GM23248 (cell line): Measurements from ENCODE around the gene TOR1AIP2. TPM values are rescaled to one million over a fixed set of nuclear protein-coding genes. Genes with fewer than 3 reads are reported as not detected.

ENCODE experiments used
- DNase-seq: peaks from one replicate; pipeline ENCODE4 v3.0.0-alpha.2; 2015
- H2AFZ ChIP-seq: fragments of 200-600 bp; sonication (generic); 2 replicates; pipeline ENCODE4 v1.6.1; 2016; ENCODE audit warnings: antibody characterized with exemption
- H3F3A ChIP-seq: fragments of 200-600 bp; sonication (generic); 2 replicates; pipeline ENCODE4 v1.6.1; 2016; ENCODE audit warnings: mild to moderate bottlenecking, antibody characterized with exemption, mixed run types; ENCODE audit not compliant: insufficient read depth
- H3K27ac ChIP-seq: fragments of 200-600 bp; sonication (generic); 2 replicates; pipeline ENCODE4 v1.5.1; 2016; ENCODE audit warnings: mild to moderate bottlenecking
- H3K27me3 ChIP-seq: fragments of 200-600 bp; sonication (generic); replicated peaks from 2 replicates; pipeline ENCODE4 v1.6.1; 2016; ENCODE audit warnings: mild to moderate bottlenecking; ENCODE audit not compliant: insufficient read depth
- H3K36me3 ChIP-seq: fragments of 200-600 bp; sonication (generic); 2 replicates; pipeline ENCODE4 v1.6.1; 2016; ENCODE audit warnings: low read depth, mild to moderate bottlenecking
- H3K4me1 ChIP-seq: fragments of 200-600 bp; sonication (generic); 2 replicates; pipeline ENCODE4 v1.6.1; 2016; ENCODE audit warnings: mild to moderate bottlenecking; ENCODE audit not compliant: insufficient read depth
- H3K4me2 ChIP-seq: fragments of 200-600 bp; sonication (generic); one replicate; pipeline ENCODE4 v1.6.1; 2016; ENCODE audit warnings: mild to moderate bottlenecking; ENCODE audit not compliant: unreplicated experiment
- H3K4me3 ChIP-seq: fragments of 200-600 bp; sonication (generic); 2 replicates; pipeline ENCODE4 v1.5.1; 2016; ENCODE audit warnings: mild to moderate bottlenecking
- H3K79me2 ChIP-seq: fragments of 200-600 bp; sonication (generic); 2 replicates; pipeline ENCODE4 v1.6.1; 2016; ENCODE audit warnings: mild to moderate bottlenecking; ENCODE audit not compliant: insufficient read depth
- H3K9ac ChIP-seq: fragments of 200-600 bp; sonication (generic); 2 replicates; pipeline ENCODE4 v1.6.1; 2016; ENCODE audit warnings: mild to moderate bottlenecking
- H3K9me2 ChIP-seq: fragments of 200-600 bp; sonication (generic); 2 replicates; pipeline ENCODE4 v1.6.1; 2016; ENCODE audit warnings: mixed run types, mild to moderate bottlenecking, moderate library complexity; ENCODE audit not compliant: insufficient read depth
- H3K9me3 ChIP-seq: fragments of 200-600 bp; sonication (generic); one replicate; pipeline ENCODE4 v1.6.1; 2017; ENCODE audit warnings: low read depth
- H4K20me1 ChIP-seq: fragments of 200-600 bp; sonication (generic); 2 replicates; pipeline ENCODE4 v1.6.0; 2016; ENCODE audit not compliant: insufficient read depth
- EZH2 ChIP-seq: fragments of 200-600 bp; sonication (generic); IDR thresholded peaks from 2 replicates; pipeline ENCODE4 v1.6.1; 2018; ENCODE audit warnings: antibody characterized with exemption, mild to moderate bottlenecking; ENCODE audit not compliant: insufficient read depth, poor library complexity, severe bottlenecking
- EZH2phosphoT487 ChIP-seq: fragments of 200-600 bp; sonication (generic); IDR thresholded peaks from 2 replicates; pipeline ENCODE4 v1.6.1; 2018; ENCODE audit warnings: antibody characterized with exemption, moderate library complexity, mild to moderate bottlenecking, low read depth; ENCODE audit not compliant: insufficient read depth
- WGBS, 2 experiments: methylation state at CpG; one replicate each; pipeline ENCODE4 v1.1.6; 2015 to 2017; ENCODE audit warnings: low lambda C conversion rate in 2 of 2, low coverage in 1 of 2; ENCODE audit errors: missing lambda C conversion rate in 2 of 2; 5-methylcytosine and 5-hydroxymethylcytosine counted together
- in situ Hi-C: fragments of 300-500 bp; cut with MboI; formaldehyde crosslinking; loops from 2 replicates; pipeline ENCODE4 v1.15.0; 2020
- polyA plus RNA-seq: library from polyadenylated mRNA; unstranded; fragments of >200 nt; fragmentation: Nextera tagmentation; extraction: Ambion mirVana; gene quantifications from 2 replicates; pipeline ENCODE4 v1.2.1, GENCODE V29; 2016
- total RNA-seq: library from RNA; depleted of rRNA; stranded (reverse); fragments of >200 nt; shearing (Covaris generic); gene quantifications from 2 replicates; pipeline ENCODE4 v1.2.3, GENCODE V29; 2014; rRNA removed

Gene TOR1AIP2
- total RNA-seq: 97.1 and 113 TPM in 2 replicates
- polyA plus RNA-seq: 37.2 and 38.5 TPM in 2 replicates

DNA sequence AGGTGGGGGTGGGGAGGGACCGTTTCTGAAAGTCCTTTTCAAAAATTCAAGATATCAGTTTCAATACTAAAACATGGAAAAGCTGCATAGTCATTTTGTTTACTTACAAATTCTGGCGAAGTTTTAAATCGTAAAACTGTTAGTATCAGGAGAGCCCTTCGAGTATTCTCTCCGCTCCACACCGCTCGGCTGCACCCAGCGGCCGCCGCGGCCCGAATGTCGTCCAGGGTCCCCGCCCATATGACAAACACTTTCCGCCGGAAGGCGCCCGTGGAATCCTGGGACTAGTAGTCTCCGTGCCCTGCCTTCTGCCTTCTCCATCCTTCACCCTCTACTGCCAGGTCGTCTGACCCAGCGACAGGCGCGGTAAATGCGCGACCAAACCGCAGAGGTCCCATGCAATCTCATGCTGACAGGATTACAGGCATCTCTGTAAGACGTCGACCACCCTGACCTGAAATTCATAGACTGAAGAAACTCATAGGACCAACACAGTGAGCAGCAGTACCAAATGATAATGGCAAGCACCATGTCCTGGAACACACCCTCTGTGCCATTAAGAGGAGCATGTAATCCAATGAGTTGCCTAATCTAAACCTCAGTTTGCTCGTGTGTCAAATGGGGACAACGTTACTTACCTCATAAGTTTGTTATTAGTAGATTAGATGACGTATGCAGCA, at the start of gene TOR1AIP2:
TSS of gene TOR1AIP2 (minus strand) at position 218 of the 680 bp plus-strand sequence. CDS start 25,138 bp downstream, outside the sequence.
- H4K20me1 ChIP-seq: peaks cover 4% of the 10 kb centered on the region; the same call in 1 of the 2 replicates

DNA sequence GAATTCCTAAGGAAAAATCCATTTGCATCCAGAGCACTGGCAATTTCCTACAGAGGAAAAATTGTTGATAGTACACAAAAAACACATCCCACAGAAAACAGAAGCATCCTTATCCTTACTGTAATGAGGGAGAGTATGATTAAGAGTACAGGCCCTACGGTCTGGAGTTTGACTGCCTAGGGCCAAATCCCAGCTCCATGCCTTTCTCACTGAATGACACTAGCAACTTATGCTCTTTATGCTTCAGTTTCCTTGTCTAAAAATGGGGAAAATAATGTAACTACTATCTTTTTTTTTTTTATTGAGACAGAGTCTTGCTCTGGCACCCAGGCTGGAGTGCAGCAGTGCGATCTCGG, 49.2 kb upstream of the TOR1AIP2 start:
- 89 to 91% methylated on average over 3 of the region's 3 CpGs for WGBS, 2 experiments
- peak overlapping the region; percentile 45; the same call in 1 of the 2 replicates for H3K9ac ChIP-seq
- H3K79me2 ChIP-seq: no peaks in the 10 kb centered on the region
- H4K20me1 ChIP-seq: no peaks in the 10 kb centered on the region
- DNase-seq: no peak
- in situ Hi-C loops: no loop called here
- peaks cover 16% of the 10 kb centered on the region for H3K4me1 ChIP-seq
- H3K27ac ChIP-seq: peak overlapping the region; percentile 62
- peak overlapping the region; percentile 37; the same call in 1 of the 2 replicates for H2AFZ ChIP-seq
- H3K36me3 ChIP-seq: no peaks in the 10 kb centered on the region
- no peaks in the 10 kb centered on the region for H3K9me2 ChIP-seq
- no peak overlapping the region for H3K4me2 ChIP-seq
- H3K4me3 ChIP-seq: no peak overlapping the region
- peaks cover 22% of the 10 kb centered on the region for H3F3A ChIP-seq
- TF ChIP-seq EZH2phosphoT487 (no peak), EZH2 (no peak)
- no peaks in the 10 kb centered on the region for H3K9me3 ChIP-seq
- H3K27me3 ChIP-seq: no peaks in the 10 kb centered on the region

More for the DNA sequence above, at the start of gene TOR1AIP2:
- Histone ChIP-seq H3K4me2 (peak within 1 kb of the TSS; percentile 93), H3K36me3 (peaks cover 31% of the 10 kb centered on the region), H3F3A (peaks cover 18% of the 10 kb centered on the region), H3K27me3 (no peaks in the 10 kb centered on the region), H3K9ac (peak within 1 kb of the TSS; percentile 82), H3K9me3 (no peaks in the 10 kb centered on the region), H3K4me1 (peaks cover 26% of the 10 kb centered on the region), H3K79me2 (peaks cover 74% of the 10 kb centered on the region), H3K9me2 (no peaks in the 10 kb centered on the region), H3K4me3 (peak within 1 kb of the TSS; percentile 97), H3K27ac (peak within 1 kb of the TSS; percentile 51), H2AFZ (peak within 1 kb of the TSS; percentile 91)
- in situ Hi-C loops: loop anchor here (25.0 kb wide), 1 partner anchor 285 kb away; the partner anchor contains the start of gene QSOX1
- TF ChIP-seq EZH2: no peak
- TF ChIP-seq EZH2phosphoT487: no peak
- DNase-seq: peak; percentile 96
- WGBS, 2 experiments: 6% methylated on average over 31 of the region's 31 CpGs

DNA sequence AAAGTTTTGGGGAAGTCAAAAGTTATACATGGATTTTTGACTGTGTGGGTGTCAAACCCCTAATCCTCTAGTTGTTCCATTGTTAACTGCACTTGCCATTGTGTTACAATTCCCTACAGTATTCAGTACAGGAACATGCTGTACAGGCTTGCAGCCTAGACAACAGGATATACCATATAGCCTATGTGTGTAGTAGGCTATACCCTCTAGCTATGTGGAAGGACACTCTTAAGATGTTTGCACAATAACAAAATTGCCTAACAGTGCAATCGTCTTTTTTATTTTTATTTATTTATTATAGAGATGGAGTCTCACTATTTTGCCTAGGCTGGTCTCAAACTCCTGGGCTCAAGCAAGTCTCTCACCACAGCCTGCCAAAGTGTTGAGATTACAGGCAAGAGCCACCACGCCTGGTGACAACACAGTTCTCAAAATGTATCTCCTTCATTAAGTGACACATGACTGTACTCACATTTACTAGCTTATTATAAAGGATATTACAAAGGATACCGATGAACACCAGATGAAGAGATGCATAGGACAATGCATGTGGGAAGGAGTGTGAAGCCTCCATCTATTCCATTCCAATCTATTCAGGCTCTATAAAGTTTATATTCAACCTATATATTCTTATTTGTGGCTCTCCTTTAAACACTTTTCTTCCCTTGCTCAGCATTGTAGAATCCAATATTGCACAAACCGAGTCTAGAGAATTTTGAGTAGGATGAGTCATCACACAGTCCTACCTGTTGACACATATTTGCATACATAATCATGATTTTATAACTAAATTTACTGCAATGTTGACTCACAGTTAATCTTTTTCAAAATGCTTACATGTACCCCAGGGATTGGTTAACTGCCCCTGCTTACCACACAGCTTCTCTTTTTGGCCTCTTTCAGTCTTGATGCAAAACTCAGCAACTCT, 48.6 kb upstream of the TOR1AIP2 start:
- Histone ChIP-seq H3K4me3 (no peak overlapping the region), H3K27me3 (no peaks in the 10 kb centered on the region), H3K4me2 (peak overlapping the region; percentile 48), H3K36me3 (no peaks in the 10 kb centered on the region), H3K9me3 (no peaks in the 10 kb centered on the region), H3K79me2 (no peaks in the 10 kb centered on the region), H4K20me1 (no peaks in the 10 kb centered on the region), H3F3A (peaks cover 26% of the 10 kb centered on the region), H2AFZ (peak overlapping the region; percentile 37; the same call in 1 of the 2 replicates), H3K9me2 (no peaks in the 10 kb centered on the region), H3K27ac (peak overlapping the region; percentile 62), H3K4me1 (peaks cover 16% of the 10 kb centered on the region), H3K9ac (peak overlapping the region; percentile 45; the same call in 1 of the 2 replicates)
- in situ Hi-C loops: no loop called here
- no peak for TF ChIP-seq EZH2
- peak; percentile 91 for TF ChIP-seq EZH2phosphoT487
- 55% methylated on average over 4 of the region's 4 CpGs for WGBS, 2 experiments
- DNase-seq: peak; percentile 90

DNA sequence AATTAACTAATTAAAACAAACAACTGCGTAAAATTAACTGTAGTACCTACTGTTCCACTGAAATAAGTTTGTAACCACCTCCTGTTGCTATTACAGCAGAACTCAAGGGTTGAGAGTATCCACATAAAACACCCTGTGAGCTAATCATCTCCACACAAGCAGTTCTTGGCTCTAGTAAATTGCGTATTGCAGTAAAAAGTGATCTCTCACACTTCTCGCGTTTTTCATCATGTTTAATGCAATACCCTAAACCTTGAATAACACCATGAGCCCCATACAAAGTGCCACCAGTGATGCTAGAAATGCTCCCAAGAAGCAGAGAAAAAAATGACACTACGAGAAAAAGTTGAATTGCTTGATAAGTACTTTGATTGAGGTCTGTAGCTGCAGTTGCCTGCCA, 47.7 kb upstream of the TOR1AIP2 start:
- H3K4me1 ChIP-seq: peaks cover 16% of the 10 kb centered on the region
- H3K79me2 ChIP-seq: no peaks in the 10 kb centered on the region
- 88 to 91% methylated on average over 5 of the region's 5 CpGs for WGBS, 2 experiments
- H3K4me2 ChIP-seq: no peak overlapping the region
- no peak for DNase-seq
- H3K4me3 ChIP-seq: no peak overlapping the region
- no peak overlapping the region for H3K9ac ChIP-seq
- H3F3A ChIP-seq: peaks cover 29% of the 10 kb centered on the region
- H3K36me3 ChIP-seq: 0 out of 2 replicates have a peak, but pooled peaks cover 1% of the 10 kb centered on the region
- H4K20me1 ChIP-seq: no peaks in the 10 kb centered on the region
- in situ Hi-C loops: no loop called here
- H3K9me2 ChIP-seq: no peaks in the 10 kb centered on the region
- TF ChIP-seq EZH2phosphoT487 (no peak), EZH2 (no peak)
- H2AFZ ChIP-seq: no peak overlapping the region
- H3K27ac ChIP-seq: no peak overlapping the region
- no peaks in the 10 kb centered on the region for H3K9me3 ChIP-seq
- H3K27me3 ChIP-seq: no peaks in the 10 kb centered on the region
